HCEC 1CT (cell line): ENCODE data around the gene STT3B.

ENCODE experiments used
- DNase-seq: peaks from one replicate; pipeline ENCODE4 v3.0.0-alpha.2; 2017

Gene STT3B

GRCh38 chr3:31659246-31659645 is 126.5 kb downstream of the STT3B start:
- no peak for DNase-seq

GRCh38 chr3:31661286-31661685 is 128.6 kb downstream of the STT3B start:
- no peak for DNase-seq

GRCh38 chr3:31661993-31662670 is 129.4 kb downstream of the STT3B start:
- DNase-seq = no peak

GRCh38 chr3:31664031-31664430 is 131.3 kb downstream of the STT3B start:
- no peak for DNase-seq

GRCh38 chr3:31667582-31667981 is 134.9 kb downstream of the STT3B start:
- DNase-seq = no peak

- no peak for DNase-seq
Observed at GRCh38 chr3:31668242-31668641, 135.5 kb downstream of the STT3B start.

- no peak for DNase-seq
Observed at GRCh38 chr3:31670136-31670535, 137.4 kb downstream of the STT3B start.

GRCh38 chr3:31670722-31671121 is 138.0 kb downstream of the STT3B start:
- no peak for DNase-seq

- no peak for DNase-seq
Observed at GRCh38 chr3:31671451-31671850, 138.7 kb downstream of the STT3B start.

GRCh38 chr3:31671976-31672375 is 139.3 kb downstream of the STT3B start:
- no peak for DNase-seq

GRCh38 chr3:31673950-31674349 is 141.2 kb downstream of the STT3B start:
- no peak for DNase-seq

GRCh38 chr3:31676556-31676955 is 143.8 kb downstream of the STT3B start:
- DNase-seq = no peak

- DNase-seq = no peak
Observed at GRCh38 chr3:31680072-31680870, 147.5 kb downstream of the STT3B start.
